GM12864 (cell line): ENCODE measurements around the gene STRBP.
"Not testable (repeated sequence)": the region's sequence is repeated elsewhere in the genome, so short reads cannot be mapped to it uniquely, and the experiment has no call there.

Experiments
- DNase-seq: peaks from one replicate; pipeline ENCODE4 v3.0.0-alpha.2; 2011; ENCODE audit warnings: low read depth
- H3K4me3 ChIP-seq: 2 replicates; pipeline ENCODE4 v1.5.1; 2011; ENCODE audit warnings: mild to moderate bottlenecking, low read depth, low read length, control low read depth
- TF ChIP-seq, protein P1 (sequence below): IDR thresholded peaks from 2 replicates; pipeline ENCODE4 v1.5.1; 2011; ENCODE audit warnings: low read depth, mild to moderate bottlenecking, moderate library complexity, low read length, control low read depth, inconsistent platforms; ENCODE audit errors: missing control alignments

STRBP gene

DNA sequence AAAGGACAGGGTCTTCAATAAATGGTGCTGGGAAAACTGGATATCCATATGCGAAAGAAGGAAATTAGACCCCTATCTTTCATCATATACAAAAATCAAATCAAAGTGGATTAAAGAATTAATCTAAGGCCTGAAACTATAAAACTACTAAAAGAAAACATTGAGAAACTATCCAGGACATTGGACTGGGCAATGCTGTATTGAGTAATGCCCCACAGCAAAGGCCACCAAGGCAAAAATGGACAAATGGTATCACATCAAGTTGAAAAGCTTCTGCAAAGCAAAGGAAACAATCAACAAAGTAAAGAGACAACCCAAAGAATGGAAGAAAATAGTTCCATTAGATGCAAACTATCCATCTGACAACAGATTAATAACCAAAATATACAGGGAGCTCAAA lies 72.3 kb downstream of the STRBP start:
- no peak overlapping the region for H3K4me3 ChIP-seq
- no peak for DNase-seq
- TF ChIP-seq, protein P1, sequence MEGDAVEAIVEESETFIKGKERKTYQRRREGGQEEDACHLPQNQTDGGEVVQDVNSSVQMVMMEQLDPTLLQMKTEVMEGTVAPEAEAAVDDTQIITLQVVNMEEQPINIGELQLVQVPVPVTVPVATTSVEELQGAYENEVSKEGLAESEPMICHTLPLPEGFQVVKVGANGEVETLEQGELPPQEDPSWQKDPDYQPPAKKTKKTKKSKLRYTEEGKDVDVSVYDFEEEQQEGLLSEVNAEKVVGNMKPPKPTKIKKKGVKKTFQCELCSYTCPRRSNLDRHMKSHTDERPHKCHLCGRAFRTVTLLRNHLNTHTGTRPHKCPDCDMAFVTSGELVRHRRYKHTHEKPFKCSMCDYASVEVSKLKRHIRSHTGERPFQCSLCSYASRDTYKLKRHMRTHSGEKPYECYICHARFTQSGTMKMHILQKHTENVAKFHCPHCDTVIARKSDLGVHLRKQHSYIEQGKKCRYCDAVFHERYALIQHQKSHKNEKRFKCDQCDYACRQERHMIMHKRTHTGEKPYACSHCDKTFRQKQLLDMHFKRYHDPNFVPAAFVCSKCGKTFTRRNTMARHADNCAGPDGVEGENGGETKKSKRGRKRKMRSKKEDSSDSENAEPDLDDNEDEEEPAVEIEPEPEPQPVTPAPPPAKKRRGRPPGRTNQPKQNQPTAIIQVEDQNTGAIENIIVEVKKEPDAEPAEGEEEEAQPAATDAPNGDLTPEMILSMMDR = no peak

DNA sequence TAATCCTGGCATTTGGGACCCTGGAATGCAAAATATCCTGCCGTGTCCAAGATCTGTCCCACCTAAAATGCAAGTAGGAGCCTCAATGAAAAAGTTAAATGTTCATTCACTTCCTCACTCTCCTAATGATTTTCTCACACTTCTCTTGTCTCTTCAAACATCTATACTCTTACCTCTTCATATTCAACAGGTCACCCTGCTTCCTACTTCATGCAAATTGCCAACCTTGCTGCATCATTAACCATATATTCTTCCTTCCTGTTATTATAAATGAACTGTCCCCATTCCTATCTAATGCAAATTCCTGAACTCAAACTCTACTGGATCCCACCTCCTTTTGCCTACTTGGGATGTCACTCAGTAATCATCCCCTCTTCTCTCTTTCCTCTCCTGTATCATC lies 74.4 kb downstream of the STRBP start:
- no peak overlapping the region for H3K4me3 ChIP-seq
- DNase-seq = no peak
- TF ChIP-seq, protein P1 = no peak

DNA sequence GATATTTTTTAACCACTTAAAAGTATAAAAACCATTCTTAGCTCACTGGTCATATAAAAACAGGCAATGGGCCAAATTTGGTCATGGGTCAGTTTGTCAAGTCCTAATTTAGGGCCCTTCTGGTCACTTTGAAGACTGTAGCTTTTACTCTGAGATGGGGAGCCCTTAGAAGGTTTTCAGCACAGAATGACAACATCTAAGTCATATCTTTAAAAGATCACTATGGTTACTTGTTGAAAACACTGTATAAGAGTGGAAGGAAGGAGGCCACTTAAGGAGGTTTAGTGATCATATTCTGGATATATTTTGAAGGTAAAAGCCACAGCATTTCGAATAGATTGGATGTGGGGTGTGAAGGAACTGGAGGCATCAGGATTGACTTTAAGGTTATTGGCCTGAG lies 76.7 kb downstream of the STRBP start:
- DNase-seq = no peak
- H3K4me3 ChIP-seq = no peak overlapping the region
- TF ChIP-seq, protein P1 = no peak

DNA sequence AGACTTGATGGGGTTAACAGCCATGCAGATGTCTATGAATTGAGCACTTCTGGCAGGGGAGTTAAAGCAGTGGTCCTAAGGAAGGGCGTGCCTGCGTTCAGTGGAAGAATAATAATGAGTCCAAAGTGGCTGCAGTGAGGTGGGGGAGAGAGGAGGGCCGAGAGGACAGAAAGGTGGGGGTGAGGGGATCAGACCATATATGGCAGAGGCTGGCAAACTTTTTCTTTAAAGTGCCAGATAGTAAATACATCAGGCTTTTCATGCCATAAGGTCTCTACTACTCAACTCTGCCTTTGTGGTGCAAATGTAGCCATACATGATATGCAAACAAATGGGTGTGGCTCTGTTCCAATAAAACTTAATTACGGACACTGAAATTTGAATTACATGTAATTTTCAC lies 77.1 kb downstream of the STRBP start:
- TF ChIP-seq, protein P1 = no peak
- H3K4me3 ChIP-seq = no peak overlapping the region
- DNase-seq = no peak

DNA sequence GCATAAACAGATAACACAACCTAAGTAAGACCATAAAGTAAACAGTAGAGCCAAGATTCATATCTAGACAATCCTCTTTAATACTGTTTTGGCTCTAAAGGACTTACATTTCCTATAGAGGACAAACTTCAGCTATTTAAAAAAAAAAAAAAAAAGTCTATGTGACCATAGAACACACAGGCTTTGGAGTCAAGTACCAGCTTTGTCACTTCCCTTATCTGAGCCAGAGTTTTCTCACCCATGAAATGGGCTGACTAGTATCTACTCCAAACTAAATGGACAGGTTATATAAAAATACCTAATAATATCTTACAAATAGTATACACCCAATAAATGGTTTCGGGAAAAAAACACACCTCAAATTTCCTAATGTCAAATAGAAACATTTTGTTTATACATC lies 81.3 kb downstream of the STRBP start:
- TF ChIP-seq, protein P1 = no peak
- DNase-seq = no peak
- no peak overlapping the region for H3K4me3 ChIP-seq

DNA sequence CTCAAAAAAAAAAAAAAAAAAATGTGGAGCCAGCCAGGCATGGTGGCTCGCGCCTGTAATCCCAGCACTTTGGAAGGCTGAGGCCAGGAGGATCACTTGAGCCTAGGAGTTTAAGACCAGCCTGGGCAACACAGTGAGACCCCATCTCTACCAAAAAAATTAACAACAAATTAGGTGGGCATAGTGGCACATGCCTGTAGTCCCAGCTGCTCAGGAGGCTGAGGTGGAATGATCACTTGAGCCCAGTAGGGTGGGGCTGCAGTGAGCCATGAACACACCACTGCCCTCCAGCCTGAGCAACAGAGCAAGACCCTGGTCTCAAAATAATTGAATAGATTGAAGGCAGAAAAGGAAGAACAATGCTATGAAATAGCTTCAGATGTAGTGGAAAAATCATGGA lies 82.4 kb downstream of the STRBP start:
- not testable (repeated sequence) for H3K4me3 ChIP-seq, DNase-seq

DNA sequence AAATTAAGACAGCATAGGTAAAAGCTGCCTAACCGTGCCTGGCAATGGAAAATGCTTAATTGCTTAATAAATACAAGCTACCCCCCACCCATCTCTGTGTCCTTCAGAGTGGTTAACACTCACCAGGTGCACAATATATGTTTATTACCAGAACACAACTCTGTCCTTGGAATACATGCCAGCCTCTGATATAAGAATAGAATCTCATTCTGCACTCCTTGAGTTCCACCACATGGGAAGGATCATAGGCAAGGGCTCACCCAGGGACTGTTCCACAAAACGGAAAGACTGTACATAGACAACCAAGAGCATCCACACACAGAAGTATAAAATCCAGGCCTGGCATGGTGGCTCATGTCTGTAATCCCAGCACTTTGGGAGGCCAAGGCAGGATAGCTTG lies 91.4 kb downstream of the STRBP start:
- TF ChIP-seq, protein P1 = no peak
- no peak overlapping the region for H3K4me3 ChIP-seq
- DNase-seq = no peak
